ENCODE results near the gene DYSF. TPM values are rescaled to one million over a fixed set of nuclear protein-coding genes. Genes with fewer than 3 reads are reported as not detected.

Gene DYSF
- polyA plus RNA-seq, 12 donors: 53.5 to 196 (median 112) TPM

DNA sequence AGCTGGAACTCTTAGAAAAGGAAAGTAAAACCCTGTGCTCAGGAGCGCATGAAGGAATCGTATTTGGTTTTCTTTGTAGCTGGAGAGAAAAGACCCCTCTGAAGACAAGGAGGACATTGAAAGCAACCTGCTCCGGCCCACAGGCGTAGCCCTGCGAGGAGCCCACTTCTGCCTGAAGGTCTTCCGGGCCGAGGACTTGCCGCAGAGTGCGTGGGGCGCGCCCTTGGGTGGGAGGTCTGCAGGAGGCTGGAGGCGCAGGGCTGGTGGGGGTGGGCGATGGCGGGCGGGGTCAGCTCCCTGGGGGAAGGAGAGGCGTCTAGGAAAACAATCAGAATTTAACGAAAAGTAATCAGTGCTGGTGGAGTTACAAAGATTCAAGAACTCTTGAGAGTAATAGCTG, 72.8 kb downstream of the DYSF start:
- no peak for DNase-seq

DNA sequence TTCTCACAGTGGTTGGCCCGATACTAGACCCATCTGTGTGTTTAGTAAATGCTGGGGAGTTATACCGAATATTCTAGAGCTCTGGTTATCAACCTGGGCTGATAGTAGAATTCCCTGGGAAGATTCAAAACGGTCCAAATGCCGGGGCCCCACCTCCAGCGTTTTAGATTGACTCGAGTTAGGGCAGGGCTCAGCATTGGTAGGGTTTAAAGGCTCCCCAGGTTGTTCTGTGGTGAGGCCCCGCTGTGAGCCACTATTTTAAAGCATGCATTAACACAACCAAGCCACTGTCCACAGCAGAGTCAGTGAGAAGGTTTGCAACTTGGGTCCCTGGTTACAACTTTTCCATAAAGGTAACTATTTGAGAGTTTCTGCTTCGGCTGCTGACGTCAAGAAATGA, 73.6 kb downstream of the DYSF start:
- DNase-seq: no peak

DNA sequence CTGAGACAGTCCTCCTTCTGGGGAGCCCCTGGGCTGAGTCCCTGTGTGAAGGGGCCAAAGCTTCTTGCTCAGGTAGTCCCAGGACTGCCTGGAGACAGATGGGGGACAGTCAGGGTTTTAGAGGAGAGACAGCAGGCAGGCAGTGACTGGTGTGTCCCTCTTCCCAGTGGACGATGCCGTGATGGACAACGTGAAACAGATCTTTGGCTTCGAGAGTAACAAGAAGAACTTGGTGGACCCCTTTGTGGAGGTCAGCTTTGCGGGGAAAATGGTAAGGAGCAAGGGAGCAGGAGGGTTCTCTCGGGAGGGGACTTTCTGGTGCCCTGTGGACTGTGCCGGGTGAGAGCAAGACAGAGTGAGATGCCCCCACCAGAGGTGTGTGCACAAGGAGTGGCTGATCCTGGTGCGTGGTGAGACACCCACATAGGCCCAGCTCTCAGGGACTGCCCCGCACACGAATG, 74.8 kb downstream of the DYSF start:
- no peak for DNase-seq

DNA sequence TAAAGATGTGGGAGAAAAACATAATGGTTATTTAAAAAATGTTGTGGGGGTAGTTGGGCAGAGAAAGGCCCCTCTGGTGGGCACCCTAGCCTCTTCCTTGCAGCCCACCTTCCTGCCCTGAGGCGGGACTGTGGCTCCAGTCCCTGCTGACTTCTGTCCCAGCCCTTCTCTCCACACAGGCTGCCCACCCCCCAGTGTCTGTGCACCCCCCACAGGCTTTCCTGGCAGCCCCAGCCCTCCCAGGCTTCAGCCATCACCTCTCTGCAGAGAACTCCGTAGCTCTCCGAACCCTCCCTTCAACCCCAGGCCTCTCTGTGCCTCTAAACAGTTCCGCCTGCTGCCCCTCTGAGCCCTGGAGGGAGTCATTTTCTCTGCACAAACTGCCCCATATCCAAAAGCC, 75.4 kb downstream of the DYSF start:
- DNase-seq: no peak

DNA sequence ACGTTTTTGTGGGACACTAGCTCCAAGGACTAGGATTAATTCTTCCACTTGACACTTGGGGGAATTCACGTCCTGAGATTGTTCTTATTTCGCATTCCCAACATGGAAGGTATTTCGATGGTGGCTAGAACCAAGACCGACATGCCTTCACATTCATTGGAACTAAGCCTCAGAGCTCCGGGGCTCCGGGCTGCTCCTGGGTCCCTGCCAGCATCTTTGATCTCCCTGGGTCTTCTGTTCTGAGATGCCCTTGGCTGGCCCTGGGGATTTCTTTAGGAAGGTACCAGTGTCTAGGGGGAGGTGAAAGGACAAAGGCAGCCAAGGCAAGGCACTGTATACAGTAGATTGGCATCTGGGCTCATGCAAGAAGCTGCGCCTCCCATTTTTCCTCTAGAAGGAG, 76.8 kb downstream of the DYSF start:
- no peak for DNase-seq

DNA sequence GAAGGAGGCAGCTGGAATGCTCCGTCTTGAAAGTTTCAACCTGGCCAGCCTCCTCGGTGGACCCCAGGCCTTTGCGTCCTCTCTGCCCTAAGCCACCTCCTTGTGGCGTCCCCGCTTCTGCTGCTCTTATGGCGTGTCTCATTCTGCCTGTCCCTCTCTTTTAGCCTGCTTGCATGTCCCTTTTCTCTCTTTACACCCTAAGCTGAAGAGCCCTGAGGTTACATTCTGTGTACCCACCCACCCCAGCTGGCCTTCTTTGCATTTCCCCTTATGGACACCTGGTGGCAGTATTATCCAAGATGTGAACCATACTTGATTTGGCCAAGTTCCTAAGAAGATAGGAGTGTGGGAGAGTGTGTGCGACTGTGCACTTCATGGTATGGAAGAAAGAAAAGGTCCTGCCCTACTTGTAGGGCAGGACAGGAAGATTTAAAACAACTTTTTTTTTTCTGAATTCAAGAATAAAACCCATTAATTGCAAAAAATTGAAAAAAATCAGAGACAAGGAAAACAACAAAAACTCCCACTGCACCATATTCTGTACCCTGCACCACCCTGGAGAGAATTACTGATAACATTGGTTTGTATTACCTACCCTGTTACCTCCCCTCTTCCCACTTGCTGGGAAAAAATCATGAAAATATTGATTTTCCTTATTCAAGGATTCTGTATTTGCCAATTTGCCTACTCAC, 77.4 kb downstream of the DYSF start:
- no peak for DNase-seq

DNA sequence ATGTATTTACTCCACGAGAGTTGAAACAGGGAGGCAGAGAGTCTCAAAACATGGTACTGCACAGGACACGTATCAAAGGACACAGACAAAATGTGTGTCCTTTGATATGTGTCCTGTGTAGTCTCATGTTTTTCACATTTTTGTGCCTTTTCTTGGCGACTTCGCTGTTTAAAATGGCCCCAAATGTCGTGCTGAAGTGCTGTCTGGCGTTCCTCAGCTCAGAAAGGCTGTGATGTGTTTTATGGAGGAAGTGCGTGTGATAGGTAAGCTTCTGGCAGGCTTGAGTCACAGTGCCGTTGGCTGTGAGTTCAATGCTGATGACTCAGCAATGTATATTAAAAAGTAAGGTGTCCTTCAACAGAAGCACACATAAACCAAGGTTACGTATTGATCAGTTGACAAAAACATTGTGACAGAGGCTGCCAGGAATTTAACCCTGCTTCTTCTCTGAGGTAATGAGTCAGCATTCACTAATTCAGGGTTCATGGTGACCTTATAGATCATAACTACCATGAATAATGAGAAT, 78.2 kb downstream of the DYSF start:
- no peak for DNase-seq

DNA sequence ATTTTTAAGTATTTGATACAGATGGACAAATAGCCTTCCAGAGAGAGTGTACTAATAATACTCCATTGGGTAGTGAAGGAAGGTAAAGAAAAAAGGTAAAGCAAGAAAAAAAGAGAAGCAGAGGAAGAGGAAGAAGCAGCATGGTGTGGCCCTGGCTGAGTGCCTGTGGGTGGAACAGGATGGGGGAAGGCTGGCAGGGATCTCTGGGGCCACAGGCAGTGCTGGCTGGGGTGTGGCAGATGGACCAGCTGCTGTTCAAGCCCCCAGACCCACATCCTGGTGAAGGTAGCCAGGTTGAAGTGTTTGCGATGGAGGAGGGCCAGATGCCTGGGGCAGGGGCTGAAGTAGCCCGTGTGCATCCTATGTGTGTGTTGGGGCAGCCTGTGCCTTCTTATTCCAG, 79.0 kb downstream of the DYSF start:
- no peak for DNase-seq

DNA sequence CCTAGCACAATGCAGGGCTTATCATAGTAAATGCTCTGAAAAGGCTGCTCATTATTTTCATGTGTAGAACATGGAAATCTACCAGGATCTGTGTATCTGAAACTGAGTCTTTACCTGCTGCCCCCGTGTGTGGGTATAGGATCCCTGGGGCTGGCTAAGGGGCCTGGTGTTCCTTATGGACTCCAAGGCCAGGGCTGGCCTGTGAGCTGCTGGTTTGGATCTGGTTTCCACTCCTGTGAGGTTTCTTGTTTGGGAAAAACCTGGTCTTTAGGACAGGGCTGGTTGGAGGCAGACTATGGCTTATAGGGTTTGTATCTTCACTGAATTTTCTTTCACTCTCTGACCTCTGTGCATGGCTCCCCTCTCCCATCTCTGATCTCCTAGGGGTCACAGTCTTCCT, 80.8 kb downstream of the DYSF start:
- no peak for DNase-seq

DNA sequence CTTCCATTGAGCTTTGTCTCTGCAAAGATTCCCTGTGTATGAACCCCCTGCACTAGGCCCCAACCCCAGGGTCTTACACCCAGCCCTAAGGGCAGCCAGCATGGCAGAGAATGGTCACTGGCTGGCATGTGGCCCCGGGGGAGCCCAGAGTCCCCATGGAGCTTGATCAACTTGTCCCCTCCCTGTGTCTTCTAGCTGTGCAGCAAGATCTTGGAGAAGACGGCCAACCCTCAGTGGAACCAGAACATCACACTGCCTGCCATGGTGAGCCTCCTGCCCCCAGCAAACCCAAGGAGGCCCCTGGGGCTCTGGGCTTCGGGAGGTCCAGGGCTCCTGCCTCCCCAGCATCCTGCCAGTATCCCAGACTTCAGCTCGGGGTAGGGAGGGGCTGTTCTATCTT, 81.5 kb downstream of the DYSF start:
- DNase-seq: no peak

DNA sequence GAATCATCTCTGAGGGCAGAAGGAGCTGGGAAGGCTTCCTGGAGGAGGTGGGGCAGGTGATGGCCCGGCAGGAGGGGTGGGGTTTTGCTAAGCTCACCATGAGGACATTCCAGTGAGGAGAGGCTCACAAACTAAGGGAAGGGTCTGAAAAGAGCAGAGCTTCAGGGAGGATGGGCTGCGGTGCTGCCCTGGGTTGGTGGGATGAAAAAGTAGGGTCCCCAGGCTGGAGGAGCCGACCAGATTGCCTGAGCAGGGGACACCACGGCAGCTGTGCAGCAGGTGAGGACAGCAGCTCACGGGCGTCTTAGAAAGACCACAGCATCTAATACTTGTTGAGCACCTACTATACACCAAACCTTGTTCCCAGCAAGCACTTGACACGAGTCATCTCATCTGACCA, 82.2 kb downstream of the DYSF start:
- DNase-seq: no peak

DNA sequence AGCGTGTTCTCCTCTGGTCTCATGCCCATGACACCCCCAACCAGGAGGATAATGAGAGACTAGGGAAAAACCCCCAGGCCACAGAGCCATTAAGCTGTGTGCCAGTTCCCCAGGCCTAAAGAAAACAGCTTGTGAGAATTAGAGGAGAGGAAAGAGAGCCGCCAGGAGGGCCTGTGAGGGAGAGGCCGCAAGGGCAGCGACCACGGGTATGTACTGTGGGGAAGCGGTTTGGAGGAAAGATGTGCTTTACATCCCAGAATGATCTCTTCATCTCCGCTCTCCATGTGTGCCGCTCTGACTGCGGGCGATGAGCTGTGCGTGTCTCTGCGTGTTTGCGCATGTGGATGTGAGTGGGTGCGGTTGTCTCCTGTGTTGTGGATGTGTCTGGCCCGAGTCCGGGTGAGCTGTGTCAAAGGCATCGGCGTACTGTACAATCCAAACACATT, 82.9 kb downstream of the DYSF start:
- DNase-seq: no peak

DNA sequence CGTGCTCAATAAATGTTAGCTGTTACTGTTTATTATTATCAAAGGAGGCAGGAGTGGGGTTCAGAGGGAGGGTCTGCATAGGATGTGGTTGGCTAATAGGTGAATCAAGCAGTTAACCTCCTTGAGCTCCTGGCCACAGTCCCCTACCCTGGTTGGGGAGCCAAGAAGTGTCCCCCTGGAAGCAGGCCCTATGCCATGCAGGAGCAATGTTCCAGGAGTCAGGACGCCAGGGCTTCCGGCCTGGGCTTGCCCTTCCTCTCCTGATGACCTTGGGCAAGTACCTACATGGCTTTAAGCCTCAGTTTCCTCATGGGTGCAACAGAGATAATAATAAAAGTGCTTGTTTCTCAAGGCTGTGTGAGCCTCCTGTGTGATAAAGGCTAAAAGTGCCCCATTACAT, 84.9 kb downstream of the DYSF start:
- no peak for DNase-seq

DNA sequence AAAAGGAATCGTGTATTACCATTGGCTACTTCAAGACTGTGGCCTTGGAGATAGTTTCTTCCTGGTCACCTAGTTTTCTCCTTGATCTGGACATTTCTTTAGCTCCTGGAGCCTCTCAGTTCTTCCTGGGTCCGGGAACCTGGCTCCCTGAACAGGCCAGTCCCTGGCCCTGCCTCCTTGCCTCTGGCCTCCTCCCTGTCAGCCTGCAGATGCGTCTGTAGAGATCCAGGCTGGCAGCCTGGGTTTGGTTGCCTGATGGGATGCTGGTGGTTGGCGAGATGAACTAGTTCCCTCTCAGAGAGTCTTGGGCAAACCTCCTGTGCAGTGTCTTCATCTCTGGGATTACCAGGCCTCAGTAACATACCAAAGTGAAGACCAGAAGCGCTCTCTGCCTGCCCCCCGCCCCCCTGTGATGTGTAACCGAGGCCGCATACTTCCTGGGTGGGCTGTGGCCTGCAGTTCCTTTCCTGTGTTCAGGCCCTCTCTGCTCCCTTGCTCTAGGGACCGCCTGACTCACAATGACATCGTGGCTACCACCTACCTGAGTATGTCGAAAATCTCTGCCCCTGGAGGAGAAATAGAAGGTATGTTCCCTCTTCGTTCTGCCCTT, 85.4 kb downstream of the DYSF start:
- no peak for DNase-seq

DNA sequence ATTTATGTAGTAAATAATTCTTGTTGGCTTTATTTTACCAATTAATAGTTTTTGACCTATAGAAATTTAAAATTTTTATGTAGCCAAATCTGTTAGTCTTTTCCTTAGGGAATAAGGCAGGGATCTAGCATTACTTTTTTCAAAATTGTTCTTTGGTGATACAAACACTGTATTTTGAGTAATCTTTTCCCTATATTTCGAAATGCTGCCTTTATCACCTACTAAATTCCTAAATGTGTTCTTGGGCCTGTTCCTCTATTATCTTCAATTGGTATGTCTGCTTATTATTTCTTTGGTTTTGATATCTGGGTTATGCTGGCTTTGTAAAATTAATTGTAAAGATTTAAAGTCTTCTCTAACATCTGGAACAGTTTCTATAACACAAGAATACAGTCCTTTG, 87.5 kb downstream of the DYSF start:
- no peak for DNase-seq

DNA sequence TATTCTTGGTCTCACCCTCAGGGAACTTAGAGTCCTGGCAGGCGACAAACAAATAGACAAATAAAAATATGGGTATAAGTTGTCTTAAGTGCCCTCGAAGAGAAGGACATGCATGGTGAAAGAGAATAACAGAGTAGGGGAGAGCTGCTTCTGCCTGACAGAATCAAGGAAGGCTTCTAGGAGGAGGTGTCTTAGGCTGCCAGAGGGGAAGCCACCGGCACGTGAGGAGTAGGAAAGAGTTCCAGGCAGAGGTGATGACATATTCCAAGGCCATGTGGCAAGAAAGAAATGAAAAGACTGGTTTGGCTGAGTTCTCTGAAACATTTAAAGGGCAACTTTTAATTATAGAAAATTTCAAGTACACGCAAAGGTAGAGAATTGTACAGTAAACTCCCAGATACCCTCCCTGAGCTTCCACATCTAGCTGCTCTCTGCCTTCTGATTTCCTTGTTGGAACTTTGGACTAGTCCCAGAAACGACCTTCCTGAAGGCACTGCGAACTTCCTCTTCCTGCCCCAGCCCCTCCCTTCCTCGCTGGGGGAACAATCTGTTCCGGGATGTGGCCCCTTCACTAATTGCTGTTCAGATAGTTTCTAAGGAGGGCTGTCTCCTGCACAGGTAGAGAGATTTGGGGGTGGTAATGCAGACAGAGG, 91.7 kb downstream of the DYSF start:
- DNase-seq: no peak

DNA sequence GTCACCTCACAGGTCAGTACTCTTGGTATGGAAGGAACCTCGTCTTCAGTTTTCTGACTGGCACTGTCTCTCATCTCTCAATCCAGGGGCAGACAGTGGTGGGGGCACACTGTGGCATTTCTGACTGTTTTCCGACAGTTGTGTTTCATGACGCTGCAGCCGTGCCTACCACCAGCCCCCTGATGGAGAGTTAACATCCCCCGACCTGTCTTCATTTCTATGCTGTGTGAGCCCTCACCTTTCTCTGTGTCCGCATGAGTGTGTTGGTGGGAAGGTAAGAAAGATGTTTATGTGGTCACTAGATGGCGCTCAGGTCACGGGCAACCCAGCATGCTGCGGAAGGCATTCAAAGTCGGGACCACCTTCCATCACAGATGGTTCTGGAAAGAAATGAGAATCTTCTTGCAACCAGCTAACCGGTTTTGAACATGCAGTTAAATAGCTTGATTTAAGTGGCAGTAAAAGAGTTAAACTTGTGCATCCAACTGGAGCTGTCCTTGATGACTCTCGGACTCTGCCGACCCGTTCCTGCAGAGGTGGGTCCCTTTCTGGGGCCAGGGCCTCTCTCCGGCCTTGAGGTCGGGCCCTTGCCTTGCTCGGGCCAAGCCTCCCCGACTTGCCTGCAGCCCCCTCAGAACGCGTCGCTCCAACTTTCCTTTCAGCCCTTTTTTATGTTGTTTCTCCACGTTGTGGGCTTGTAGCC, 92.4 kb downstream of the DYSF start:
- peak; percentile 81 for DNase-seq

DNA sequence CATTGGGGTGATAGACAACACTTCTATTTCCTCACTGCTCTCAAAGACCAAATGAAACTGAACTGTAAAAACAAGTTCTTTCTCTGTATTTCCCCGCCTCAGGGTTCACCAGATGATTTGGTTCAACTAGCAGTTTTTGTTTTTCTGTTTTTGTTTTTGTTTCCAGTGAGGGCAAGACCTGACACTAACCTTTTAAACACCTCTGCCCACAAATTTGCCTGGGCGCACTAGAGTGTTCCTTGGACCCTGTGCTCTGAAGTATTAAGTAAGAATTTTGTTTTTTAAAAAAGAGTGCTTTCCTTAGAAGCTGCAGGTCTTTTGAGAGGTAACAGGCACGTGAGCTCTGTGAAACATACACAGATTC, 92.9 kb downstream of the DYSF start:
- DNase-seq: no peak

DNA sequence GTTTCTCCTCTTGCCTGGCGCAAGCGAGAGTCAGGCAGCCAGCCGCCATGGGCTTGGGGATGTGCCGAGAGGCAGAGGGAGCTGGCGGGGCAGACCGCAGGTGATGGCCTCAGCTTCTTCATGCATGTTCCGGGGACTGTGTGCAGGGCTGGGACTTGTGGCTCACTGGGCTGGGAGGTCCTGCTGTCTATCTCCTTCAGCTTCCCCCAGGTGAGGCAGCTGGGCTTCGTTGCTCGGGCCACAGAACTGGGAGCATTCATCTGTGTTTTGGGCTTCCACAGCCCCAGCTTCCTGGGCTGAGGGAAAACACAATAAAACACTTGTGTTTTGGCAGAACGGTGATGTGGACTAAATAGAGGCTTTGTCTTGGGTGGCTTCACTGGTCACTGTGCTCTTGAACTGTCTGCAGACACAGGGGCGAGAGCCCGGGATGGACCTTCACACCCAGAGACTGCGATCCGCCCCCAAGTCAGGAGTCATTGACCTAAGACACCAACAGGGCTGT, 93.5 kb downstream of the DYSF start:
- DNase-seq: no peak

DNA sequence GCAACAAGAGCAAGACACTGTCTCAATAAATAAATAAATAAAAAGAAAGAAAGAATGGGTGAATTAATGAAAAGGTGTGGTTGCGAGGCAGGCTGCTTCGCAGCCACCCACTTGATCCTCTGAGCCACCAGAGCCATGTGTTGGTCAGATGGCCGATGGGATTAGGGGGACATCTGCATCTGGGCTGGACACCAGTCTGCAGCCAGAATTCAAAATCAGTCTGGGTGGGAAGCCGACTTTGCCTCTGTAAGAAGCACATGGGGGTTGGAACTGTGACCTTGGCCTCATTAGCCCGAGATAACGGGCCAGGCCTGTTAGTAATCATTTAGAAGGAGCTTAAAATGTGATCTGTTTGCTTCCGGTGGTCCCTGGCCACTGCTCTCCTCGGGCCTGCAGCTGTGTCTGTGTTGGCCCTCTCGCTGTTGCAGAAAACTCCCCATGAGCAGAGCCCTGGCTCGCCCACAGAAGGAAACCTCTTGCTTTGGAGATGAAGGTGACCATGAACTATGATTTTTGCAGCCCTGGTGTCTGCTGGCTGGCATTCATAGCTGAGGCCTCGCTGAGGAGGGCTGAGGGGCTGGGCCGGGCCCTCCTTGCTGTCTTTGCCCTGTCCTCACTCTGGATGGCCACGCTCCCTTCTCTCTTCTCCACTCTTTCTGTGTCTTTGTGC, 94.4 kb downstream of the DYSF start:
- DNase-seq: no peak

DNA sequence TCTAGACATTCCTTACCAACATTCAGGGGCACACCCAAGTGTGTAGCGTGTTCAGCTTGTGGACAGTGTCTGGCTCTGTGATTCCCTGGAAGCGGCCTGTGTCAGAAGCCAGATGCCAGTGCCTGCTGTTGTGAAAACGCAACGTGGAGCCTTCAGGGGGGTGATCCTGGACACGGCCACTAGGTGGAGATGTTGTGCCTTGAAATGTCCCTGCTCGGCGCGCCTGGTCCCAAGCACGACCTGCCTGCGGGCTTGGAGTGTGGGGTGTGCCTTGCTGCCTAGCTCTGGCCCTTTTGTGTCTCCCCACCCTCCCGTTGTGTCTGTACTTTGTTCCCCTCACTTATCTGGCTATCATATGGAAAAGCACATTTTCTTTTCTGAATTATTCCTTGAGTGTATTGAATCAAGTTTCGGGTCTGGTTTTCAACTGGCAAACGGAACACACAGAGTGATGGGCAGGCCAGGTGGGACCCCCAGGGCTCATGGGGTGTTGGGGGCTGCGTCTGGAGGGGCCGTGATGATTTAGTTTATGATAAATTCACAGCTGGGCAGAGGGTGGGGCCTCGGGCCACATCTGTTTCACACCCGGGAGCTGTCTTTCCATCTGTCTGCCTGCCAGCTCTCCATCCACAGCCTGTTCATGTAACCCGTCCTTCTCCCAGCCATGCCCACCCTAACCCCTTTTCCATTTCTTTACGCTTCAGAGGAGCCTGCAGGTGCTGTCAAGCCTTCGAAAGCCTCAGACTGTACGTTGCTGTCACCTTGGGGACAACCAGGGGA, 95.5 kb downstream of the DYSF start:
- peak; percentile 66 for DNase-seq
